NCI-H345 treated with DMSO at 0.1 percent for 48 hours (cell line): ENCODE results near the gene UBXN11.

ENCODE experiments used
- DNase-seq: peaks from one replicate; lab custom pipeline; 2025; ENCODE audit not compliant: unreplicated experiment; lab: John Stamatoyannopoulos, UW

UBXN11 gene

GRCh38 chr1:26287033-26287711 is 19.3 kb downstream of the UBXN11 start:
- no peak for DNase-seq

- no peak for DNase-seq
These were observed 20.4 kb downstream of the UBXN11 start for GRCh38 chr1:26286064-26286416.

- no peak for DNase-seq
These were observed 20.9 kb downstream of the UBXN11 start for GRCh38 chr1:26285366-26286063.

GRCh38 chr1:26284597-26285347 is 21.7 kb downstream of the UBXN11 start:
- no peak for DNase-seq

GRCh38 chr1:26283871-26284596 is 22.4 kb downstream of the UBXN11 start:
- no peak for DNase-seq

GRCh38 chr1:26283279-26283853 is 23.1 kb downstream of the UBXN11 start:
- DNase-seq, result no peak

GRCh38 chr1:26282401-26282918 is 24.0 kb downstream of the UBXN11 start:
- no peak for DNase-seq

- DNase-seq, result no peak
These were observed 24.5 kb downstream of the UBXN11 start for GRCh38 chr1:26281971-26282370.

GRCh38 chr1:26281091-26281958 is 25.1 kb downstream of the UBXN11 start:
- DNase-seq, result no peak

- DNase-seq, result no peak
These were observed 25.9 kb downstream of the UBXN11 start for GRCh38 chr1:26280333-26281042.

- DNase-seq, result peak; percentile 66
These were observed 26.7 kb downstream of the UBXN11 start, which contains the start of gene SH3BGRL3 for GRCh38 chr1:26279456-26280332. SH3BGRL3 (plus strand) TSS chr1:26280086; CDS start chr1:26280156, 70 bp downstream.

GRCh38 chr1:26278724-26279455 is 27.5 kb downstream of the UBXN11 start:
- DNase-seq, result no peak

GRCh38 chr1:26278303-26278702 is 28.1 kb downstream of the UBXN11 start:
- DNase-seq, result no peak

- DNase-seq, result no peak
These were observed 28.7 kb downstream of the UBXN11 start for GRCh38 chr1:26277719-26278118.

GRCh38 chr1:26277261-26277661 is 29.2 kb downstream of the UBXN11 start:
- no peak for DNase-seq

GRCh38 chr1:26276432-26276838 is 30.0 kb downstream of the UBXN11 start:
- no peak for DNase-seq
